Neuronal stem cell (in vitro differentiated cells): ENCODE data around the gene PSG3.
"Not testable (repeated sequence)": the region's sequence is repeated elsewhere in the genome, so short reads cannot be mapped to it uniquely, and the experiment has no call there.

ENCODE experiments used
- DNase-seq: peaks from one replicate; pipeline ENCODE4 v3.0.0-alpha.2; 2013; ENCODE audit warnings: low spot score
- H2AFZ ChIP-seq: one replicate; pipeline ENCODE4 v1.6.1; 2013; ENCODE audit warnings: mild to moderate bottlenecking, low read length, inconsistent platforms
- H2AK5ac ChIP-seq: 2 replicates; pipeline ENCODE4 v1.6.1; 2013; ENCODE audit warnings: low read depth, mild to moderate bottlenecking, inconsistent platforms, low read length, moderate library complexity, mixed read lengths
- H2BK120ac ChIP-seq: 2 replicates; pipeline ENCODE4 v1.6.1; 2013; ENCODE audit warnings: low read depth, mild to moderate bottlenecking, inconsistent platforms, low read length, moderate library complexity, mixed read lengths
- H2BK12ac ChIP-seq: one replicate; pipeline ENCODE4 v1.6.1; 2013; ENCODE audit warnings: low read length, inconsistent platforms
- H2BK15ac ChIP-seq: 2 replicates; pipeline ENCODE4 v1.6.1; 2013; ENCODE audit warnings: mild to moderate bottlenecking, low read length, inconsistent platforms, mixed read lengths
- H2BK5ac ChIP-seq: one replicate; pipeline ENCODE4 v1.6.1; 2013; ENCODE audit warnings: inconsistent platforms, mild to moderate bottlenecking, low read length, moderate library complexity
- H3K14ac ChIP-seq: one replicate; pipeline ENCODE4 v1.6.1; 2013; ENCODE audit warnings: low read length, inconsistent platforms
- H3K18ac ChIP-seq: 2 replicates; pipeline ENCODE4 v1.6.1; 2013; ENCODE audit warnings: low read length, inconsistent platforms
- H3K23ac ChIP-seq: 2 replicates; pipeline ENCODE4 v1.6.1; 2013; ENCODE audit warnings: low read depth, mild to moderate bottlenecking, mixed read lengths, low read length, inconsistent platforms; ENCODE audit not compliant: poor library complexity
- H3K27ac ChIP-seq: replicated peaks from 3 replicates; pipeline ENCODE4 v1.5.1; 2013; ENCODE audit warnings: low read length, inconsistent platforms
- H3K27me3 ChIP-seq, 3 experiments: 2 replicates each; pipeline ENCODE4 v1.6.1; 2013; ENCODE audit warnings: low read length in 3 of 3, mild to moderate bottlenecking in 2 of 3, inconsistent platforms in 1 of 3, low read depth in 1 of 3, mixed read lengths in 1 of 3, moderate library complexity in 1 of 3; ENCODE audit not compliant: control insufficient read depth in 3 of 3, insufficient read depth in 3 of 3
- H3K36me3 ChIP-seq, 2 donors: replicated peaks in 1 of 2; 2 replicates each; pipeline ENCODE4 v1.6.1; 2013; ENCODE audit warnings: low read length in 2 of 2; ENCODE audit not compliant: control insufficient read depth in 2 of 2, insufficient read depth in 2 of 2
- H3K4ac ChIP-seq: 2 replicates; pipeline ENCODE4 v1.6.1; 2013; ENCODE audit warnings: inconsistent platforms, mild to moderate bottlenecking, low read length, moderate library complexity
- H3K4me1 ChIP-seq, 2 donors: 1 replicate in 1 of 2; 2 replicates in 1 of 2; pipeline ENCODE4 v1.6.1; 2013; ENCODE audit warnings: low read length in 2 of 2, low read depth in 1 of 2; ENCODE audit not compliant: control insufficient read depth in 2 of 2, insufficient read depth in 1 of 2
- H3K4me2 ChIP-seq: one replicate; pipeline ENCODE4 v1.6.1; 2013; ENCODE audit warnings: mild to moderate bottlenecking, low read length, inconsistent platforms; ENCODE audit not compliant: insufficient read depth, poor library complexity, severe bottlenecking
- H3K4me3 ChIP-seq, 2 donors: 2 replicates each; pipeline ENCODE4 v1.5.1; 2013; ENCODE audit warnings: low read length in 2 of 2, mild to moderate bottlenecking in 2 of 2, inconsistent platforms in 1 of 2, moderate library complexity in 1 of 2
- H3K79me1 ChIP-seq: one replicate; pipeline ENCODE4 v1.6.1; 2013; ENCODE audit warnings: low read depth, mild to moderate bottlenecking, inconsistent platforms, low read length, moderate library complexity
- H3K9ac ChIP-seq: one replicate; pipeline ENCODE4 v1.6.1; 2013; ENCODE audit warnings: mild to moderate bottlenecking, low read depth, low read length, inconsistent platforms; ENCODE audit not compliant: poor library complexity
- H3K9me3 ChIP-seq, 2 donors: replicated peaks in 1 of 2; 2 replicates each; pipeline versions ENCODE3 to v1.6.1; 2013; ENCODE audit warnings: low read length in 2 of 2, mild to moderate bottlenecking in 2 of 2, inconsistent platforms in 1 of 2, low read depth in 1 of 2, mixed read lengths in 1 of 2, moderate library complexity in 1 of 2; ENCODE audit not compliant: control insufficient read depth in 2 of 2, insufficient read depth in 1 of 2
- H4K8ac ChIP-seq: one replicate; pipeline ENCODE4 v1.6.1; 2013; ENCODE audit warnings: low read depth, mild to moderate bottlenecking, inconsistent platforms, low read length, moderate library complexity
- H4K91ac ChIP-seq: one replicate; pipeline ENCODE4 v1.6.1; 2013; ENCODE audit warnings: low read length, low read depth, mild to moderate bottlenecking, inconsistent platforms; ENCODE audit not compliant: poor library complexity
- WGBS, 2 donors: extraction: QIAGEN DNeasy Blood & Tissue Kit; methylation state at CpG; one replicate each; pipeline ENCODE4 v1.1.7; 2013; ENCODE audit warnings: missing lambda C conversion rate in 2 of 2, mixed read lengths in 1 of 2; ENCODE audit not compliant: insufficient read length in 2 of 2, insufficient replicate concordance in 1 of 2; ENCODE audit errors: extremely low coverage in 2 of 2; 5-methylcytosine and 5-hydroxymethylcytosine counted together

Gene PSG3

GRCh38 chr19:42674549-42674948, 65.7 kb downstream of the PSG3 start:
- not testable (repeated sequence) for H4K91ac ChIP-seq, H3K4me2 ChIP-seq, H2BK15ac ChIP-seq, H3K23ac ChIP-seq, H4K8ac ChIP-seq, H3K4me3 ChIP-seq, H3K4ac ChIP-seq, DNase-seq, H2AFZ ChIP-seq, H3K9ac ChIP-seq, H2BK5ac ChIP-seq, H2BK120ac ChIP-seq, H3K27ac ChIP-seq, H3K9me3 ChIP-seq, H3K18ac ChIP-seq, H2BK12ac ChIP-seq, H3K4me1 ChIP-seq, H2AK5ac ChIP-seq, H3K79me1 ChIP-seq, H3K14ac ChIP-seq, H3K36me3 ChIP-seq, H3K27me3 ChIP-seq
- no CpG with 5 or more reads among the region's 1 CpG for WGBS, 2 donors
